H1 (cell line): ENCODE results near the gene BASP1. TPM values are rescaled to one million over a fixed set of nuclear protein-coding genes. Genes with fewer than 3 reads are reported as not detected.

Experiments
- CTCF ChIA-PET: fragments of 300-600 bp; sonication (Branson Sonifier 250); formaldehyde crosslinking; loops from one replicate; lab custom pipeline; 2021; ENCODE audit not compliant: partially characterized antibody; lab: Charles Lee
- POLR2A ChIA-PET: fragments of 300-600 bp; sonication (Branson Sonifier 250); formaldehyde crosslinking; loops from one replicate; lab custom pipeline; 2021; ENCODE audit warnings: inconsistent platforms; ENCODE audit not compliant: partially characterized antibody; lab: Charles Lee
- DNase-seq, 2 experiments: peaks; one replicate each; pipeline versions ENCODE4 v3.0.0 to v3.0.0-alpha.2; 2010 to 2022; ENCODE audit warnings: low spot score in 2 of 2, low read depth in 1 of 2, mixed read lengths in 1 of 2
- FAIRE-seq: peaks from 2 replicates; lab custom pipeline; 2011; peaks lifted over from hg19 to GRCh38; lab: Jason Lieb, UNC
- H2AFZ ChIP-seq: 2 replicates; pipeline ENCODE4 v1.8.1; 2012; ENCODE audit warnings: low read length, inconsistent platforms
- H2AK5ac ChIP-seq: 2 replicates; pipeline ENCODE4 v1.6.1; 2013; ENCODE audit warnings: low read depth, low read length
- H2BK120ac ChIP-seq: replicated peaks from 2 replicates; pipeline ENCODE3; 2013; ENCODE audit warnings: low read depth, low read length, inconsistent platforms
- H2BK12ac ChIP-seq: 2 replicates; pipeline ENCODE4 v1.6.1; 2013; ENCODE audit warnings: low read depth, low read length
- H2BK15ac ChIP-seq: 2 replicates; pipeline ENCODE4 v1.6.1; 2013; ENCODE audit warnings: low read length
- H2BK20ac ChIP-seq: 2 replicates; pipeline ENCODE4 v1.6.1; 2013; ENCODE audit warnings: low read length
- H2BK5ac ChIP-seq: 2 replicates; pipeline ENCODE4 v1.6.1; 2013; ENCODE audit warnings: low read depth, low read length
- H3K14ac ChIP-seq: 2 replicates; pipeline ENCODE4 v1.6.1; 2013; ENCODE audit warnings: inconsistent platforms; ENCODE audit not compliant: insufficient read length
- H3K18ac ChIP-seq: 2 replicates; pipeline ENCODE4 v1.6.1; 2013; ENCODE audit warnings: low read length; ENCODE audit errors: extremely low read depth
- H3K23ac ChIP-seq: 2 replicates; pipeline ENCODE4 v1.6.1; 2013; ENCODE audit warnings: inconsistent platforms; ENCODE audit not compliant: insufficient read length
- H3K23me2 ChIP-seq: 2 replicates; pipeline ENCODE4 v1.6.1; 2013; ENCODE audit warnings: low read depth, low read length
- H3K27ac ChIP-seq: 2 replicates; pipeline ENCODE4 v1.6.1; 2011; ENCODE audit warnings: low read depth, low read length, inconsistent platforms
- H3K27me3 ChIP-seq, 4 experiments: replicated peaks in 1 of 4; 1 replicate in 1 of 4; 2 replicates in 3 of 4; pipeline versions ENCODE4 v1.6.1 to v1.8.1; 2011 to 2013; ENCODE audit warnings: low read length in 3 of 4, mild to moderate bottlenecking in 3 of 4, inconsistent platforms in 2 of 4, mixed read lengths in 2 of 4, moderate library complexity in 1 of 4; ENCODE audit not compliant: control insufficient read depth in 3 of 4, insufficient read depth in 3 of 4; ENCODE audit errors: extremely low read depth in 1 of 4
- H3K36me3 ChIP-seq, 4 experiments: 2 replicates each; pipeline versions ENCODE4 v1.6.1 to v1.8.1; 2011 to 2013; ENCODE audit warnings: mild to moderate bottlenecking in 4 of 4, low read length in 3 of 4, moderate library complexity in 2 of 4, control low read depth in 1 of 4, inconsistent platforms in 1 of 4; ENCODE audit not compliant: insufficient read depth in 4 of 4, control insufficient read depth in 2 of 4
- H3K4ac ChIP-seq: replicated peaks from 2 replicates; pipeline ENCODE3; 2013; ENCODE audit warnings: low read length, low read depth, mixed read lengths, inconsistent platforms; ENCODE audit not compliant: insufficient read length
- H3K4me1 ChIP-seq, 4 experiments: replicated peaks in 1 of 4; 1 replicate in 1 of 4; 2 replicates in 3 of 4; pipeline versions ENCODE4 v1.6.1 to v1.8.1; 2011 to 2013; ENCODE audit warnings: low read length in 3 of 4, inconsistent platforms in 2 of 4, mixed read lengths in 1 of 4; ENCODE audit not compliant: insufficient read depth in 4 of 4, control insufficient read depth in 3 of 4
- H3K4me2 ChIP-seq, 2 experiments: 2 replicates each; pipeline versions ENCODE4 v1.6.1 to v1.8.1; 2011 to 2013; ENCODE audit warnings: low read depth in 2 of 2, low read length in 2 of 2, control low read depth in 1 of 2, inconsistent platforms in 1 of 2, mild to moderate bottlenecking in 1 of 2; ENCODE audit not compliant: insufficient read depth in 1 of 2
- H3K4me3 ChIP-seq, 4 experiments: fragments of 200-600, 300-600 bp in 1 of 4; sonication (generic), shearing (Covaris generic), sonication (Bioruptor Twin) in 1 of 4; 2 replicates each; pipeline versions ENCODE4 v1.5.1 to v1.8.1; 2011 to 2016; ENCODE audit warnings: low read length in 4 of 4, low read depth in 3 of 4, control low read depth in 2 of 4, inconsistent platforms in 2 of 4, mild to moderate bottlenecking in 2 of 4, mixed read lengths in 1 of 4, moderate library complexity in 1 of 4; ENCODE audit not compliant: insufficient read depth in 2 of 4; ENCODE audit errors: extremely low read depth in 1 of 4
- H3K56ac ChIP-seq: replicated peaks from 2 replicates; pipeline ENCODE3; 2013; ENCODE audit warnings: low read depth, mild to moderate bottlenecking, mixed read lengths, low read length, inconsistent platforms; ENCODE audit not compliant: insufficient read length
- H3K79me1 ChIP-seq: 2 replicates; pipeline ENCODE4 v1.6.1; 2013; ENCODE audit warnings: low read depth, low read length, control low read depth
- H3K79me2 ChIP-seq, 2 experiments: 2 replicates each; pipeline versions ENCODE4 v1.6.1 to v1.8.1; 2012 to 2013; ENCODE audit warnings: low read length in 2 of 2, mild to moderate bottlenecking in 2 of 2, inconsistent platforms in 1 of 2; ENCODE audit not compliant: insufficient read depth in 2 of 2, control insufficient read depth in 1 of 2
- H3K9ac ChIP-seq, 4 experiments: replicated peaks in 1 of 4; 1 replicate in 1 of 4; 2 replicates in 3 of 4; pipeline versions ENCODE4 v1.6.1 to v1.8.1; 2011 to 2013; ENCODE audit warnings: low read depth in 3 of 4, low read length in 3 of 4, control low read depth in 2 of 4, mild to moderate bottlenecking in 2 of 4, moderate library complexity in 2 of 4, inconsistent platforms in 1 of 4; ENCODE audit errors: extremely low read depth in 1 of 4
- H3K9me3 ChIP-seq, 2 experiments: 2 replicates each; pipeline versions ENCODE4 v1.6.1 to v1.8.1; 2012 to 2013; ENCODE audit warnings: mild to moderate bottlenecking in 2 of 2, moderate library complexity in 2 of 2, control low read depth in 1 of 2, inconsistent platforms in 1 of 2, low read depth in 1 of 2, low read length in 1 of 2, mixed read lengths in 1 of 2; ENCODE audit not compliant: insufficient read depth in 2 of 2
- H4K20me1 ChIP-seq, 2 experiments: replicated peaks in 1 of 2; 2 replicates each; pipeline versions ENCODE3 to v1.8.1; 2011 to 2013; ENCODE audit warnings: inconsistent platforms in 2 of 2, low read length in 2 of 2, mild to moderate bottlenecking in 1 of 2; ENCODE audit not compliant: insufficient read depth in 2 of 2, control insufficient read depth in 1 of 2
- H4K5ac ChIP-seq: 2 replicates; pipeline ENCODE4 v1.6.1; 2013; ENCODE audit warnings: low read length, low read depth, mixed read lengths, inconsistent platforms; ENCODE audit not compliant: insufficient read length
- H4K8ac ChIP-seq: 2 replicates; pipeline ENCODE4 v1.8.0; 2013; ENCODE audit warnings: mild to moderate bottlenecking, moderate library complexity, low read length, inconsistent platforms; ENCODE audit not compliant: insufficient read depth; ENCODE audit errors: extremely low read depth
- H4K91ac ChIP-seq: replicated peaks from 2 replicates; pipeline ENCODE3; 2013; ENCODE audit warnings: low read length, mixed read lengths, inconsistent platforms; ENCODE audit not compliant: insufficient read length
- BACH1 ChIP-seq: IDR thresholded peaks from 2 replicates; pipeline ENCODE4 v1.6.1; 2012; ENCODE audit warnings: low read length, improper control_type of control experiment
- CBX5 ChIP-seq: fragments of 300-800, 300-1000 bp; sonication (generic); IDR thresholded peaks from 2 replicates; pipeline ENCODE4 v1.7.1; 2016; ENCODE audit warnings: antibody characterized with exemption, low read length, low read depth
- CREB1 ChIP-seq: IDR thresholded peaks from 2 replicates; pipeline ENCODE4 v1.6.1; 2012; ENCODE audit warnings: inconsistent platforms
- JUND ChIP-seq: IDR thresholded peaks from 2 replicates; pipeline ENCODE4 v1.6.1; 2011; ENCODE audit warnings: mild to moderate bottlenecking, improper control_type of control experiment, low read length
- WGBS, 2 experiments: shearing (Covaris generic) in 1 of 2; methylation state at CpG; one replicate each; pipeline versions ENCODE4 v1.1.6 to v1.1.7; 2013 to 2015; ENCODE audit warnings: low lambda C conversion rate in 2 of 2, mixed read lengths in 2 of 2, inconsistent platforms in 1 of 2, low coverage in 1 of 2, missing lambda C conversion rate in 1 of 2; ENCODE audit not compliant: insufficient replicate concordance in 2 of 2, insufficient coverage in 1 of 2, insufficient read length in 1 of 2; ENCODE audit errors: extremely low coverage in 1 of 2, missing lambda C conversion rate in 1 of 2; 5-methylcytosine and 5-hydroxymethylcytosine counted together
- polyA plus RNA-seq, 7 experiments: library from polyadenylated mRNA; depleted of rRNA in 3 of 7; stranded (reverse) in 5 of 7; unstranded in 2 of 7; fragments of >200 nt in 5 of 7; fragments of 200-250 nt in 2 of 7; gene quantifications; 1 replicate in 5 of 7; 2 replicates in 1 of 7; 4 replicates in 1 of 7; pipeline versions ENCODE4 v1.2.1 to v1.2.3, GENCODE V29; 2011 to 2013; ENCODE audit warnings: missing spikeins in 2 of 7, mixed read lengths in 2 of 7
- total RNA-seq: library from RNA; stranded (reverse); fragmentation: NEBNext Ultra II Directional; extraction: Animal tissue kit (Norgen Biotek cat#: 25700); gene quantifications from 2 replicates; pipeline ENCODE4 v1.2.1, GENCODE V29; 2021

BASP1 gene
- total and polyA plus RNA-seq, 2 of the 8 experiments (the other 6 are each of a cell fraction or from before 2014, with no cell fraction given), result 95.2 to 104 TPM

GRCh38 chr5:17185773-17186172 lies 31.7 kb upstream of the BASP1 start:
- H3K23ac ChIP-seq, result no peak overlapping the region
- H4K91ac ChIP-seq, result no peak overlapping the region
- no peaks in the 10 kb centered on the region for H3K9me3 ChIP-seq
- H3K18ac ChIP-seq, result no peak overlapping the region
- no peak overlapping the region for H3K4ac ChIP-seq
- CTCF ChIA-PET, result interaction anchor here (0.9 to 1.8 kb wide), 8 partner anchors 17 to 495 kb away, joined by 3 to 6 read pairs (median 4); no protein-coding TSS in a partner anchor
- H2BK15ac ChIP-seq, result no peak overlapping the region
- DNase-seq, result no peak
- 72% methylated on average over 3 of the region's 3 CpGs; no CpG with 5 or more reads in 1 of the 2 experiments for WGBS, 2 experiments
- H4K5ac ChIP-seq, result no peak overlapping the region
- POLR2A ChIA-PET, result interaction anchor here (0.6 kb wide), 1 partner anchor 390 kb away, joined by 3 read pairs; no protein-coding TSS in a partner anchor
- H4K8ac ChIP-seq, result no peak overlapping the region
- H2AFZ ChIP-seq, result no peak overlapping the region
- H2BK12ac ChIP-seq, result no peak overlapping the region
- H2BK120ac ChIP-seq, result no peak overlapping the region
- H3K27ac ChIP-seq, result no peak overlapping the region
- no peaks in the 10 kb centered on the region for H3K23me2 ChIP-seq
- H3K56ac ChIP-seq, result no peak overlapping the region
- no peak overlapping the region for H3K4me2 ChIP-seq
- H2AK5ac ChIP-seq, result no peak overlapping the region
- FAIRE-seq, result no peak
- no peak overlapping the region for H3K9ac ChIP-seq
- no peaks in the 10 kb centered on the region for H4K20me1 ChIP-seq
- no peak overlapping the region for H2BK5ac ChIP-seq
- H3K36me3 ChIP-seq, result no peaks in the 10 kb centered on the region
- H3K14ac ChIP-seq, result no peak overlapping the region
- H3K27me3 ChIP-seq, result no peaks in the 10 kb centered on the region
- TF ChIP-seq CREB1 (no peak), JUND (no peak), CBX5 (no peak), BACH1 (no peak)
- TF ChIP-seq, all 59 proteins: peak for 0
- Histone ChIP-seq H2BK20ac (no peak overlapping the region), H3K4me3 (no peak overlapping the region), H3K79me1 (no peaks in the 10 kb centered on the region), H3K4me1 (peaks cover 0 to 12% (median 2%) of the 10 kb centered on the region in 4 experiments; a peak in 3 of 7 replicates), H3K79me2 (no peaks in the 10 kb centered on the region)
